ENCODE data around the gene BEGAIN. TPM values are rescaled to one million over a fixed set of nuclear protein-coding genes. Genes with fewer than 3 reads are reported as not detected.

The BEGAIN gene
- total and polyA plus RNA-seq, 12 donors: 0.39 to 59.0 (median 2.7) TPM

GRCh38 chr14:100549834-100550625 lies 37.2 kb downstream of the BEGAIN start:
- WGBS, 4 donors: 69 to 83% (median 75%) methylated on average over 7 to 29 of the region's 29 CpGs
- TF ChIP-seq POLR2A (IDR thresholded peaks at IDR 0.05) (no peak), CTCF (IDR thresholded peaks at IDR 0.05) (no peak)
- Histone ChIP-seq H3K4me3 (no peak overlapping the region), H3K27ac (peak overlapping the region in 1 of 5 donors; percentile 5), H3K4me1 (replicated peaks in 1 of 2) (peaks cover 0 to 14% of the 10 kb centered on the region in 2 donors), H3K9me3 (replicated peaks in 1 of 3) (no peaks in the 10 kb centered on the region), H3K36me3 (replicated peaks in 1 of 2) (no peaks in the 10 kb centered on the region), H3K27me3 (no peaks in the 10 kb centered on the region)
- intact Hi-C loops (cut with DNase I): loop anchor here in 1 of 2 donors (10.0 kb wide), 1 partner anchor 135 kb away; no protein-coding TSS in a partner anchor
- no peak for DNase-seq

- 86 to 92% (median 88%) methylated on average over 15 of the region's 15 CpGs for WGBS, 4 donors
- intact Hi-C loops (cut with DNase I): loop anchor here in 1 of 2 donors (10.0 kb wide), 1 partner anchor 134 kb away; no protein-coding TSS in a partner anchor
- H3K27ac ChIP-seq: no peak overlapping the region
- no peak for DNase-seq
- H3K9me3 ChIP-seq (replicated peaks in 1 of 3): no peaks in the 10 kb centered on the region
- no peaks in the 10 kb centered on the region for H3K27me3 ChIP-seq
- TF ChIP-seq CTCF (IDR thresholded peaks at IDR 0.05) (no peak), POLR2A (IDR thresholded peaks at IDR 0.05) (no peak)
- no peak overlapping the region for H3K4me3 ChIP-seq
- H3K4me1 ChIP-seq (replicated peaks in 1 of 2): peaks cover 0 to 14% of the 10 kb centered on the region in 2 donors
- no peaks in the 10 kb centered on the region for H3K36me3 ChIP-seq (replicated peaks in 1 of 2)
Measured at GRCh38 chr14:100548939-100549338, 38.3 kb downstream of the BEGAIN start.

- H3K27me3 ChIP-seq: no peaks in the 10 kb centered on the region
- H3K36me3 ChIP-seq (replicated peaks in 1 of 2): no peaks in the 10 kb centered on the region
- intact Hi-C loops (cut with DNase I): loop anchor here in 1 of 2 donors (10.0 kb wide), 1 partner anchor 133 kb away; no protein-coding TSS in a partner anchor
- H3K27ac ChIP-seq: peak overlapping the region in 2 of 5 donors; percentile 55 to 71
- H3K9me3 ChIP-seq (replicated peaks in 1 of 3): no peaks in the 10 kb centered on the region
- H3K4me1 ChIP-seq (replicated peaks in 1 of 2): peaks cover 0 to 14% of the 10 kb centered on the region in 2 donors
- no peak for DNase-seq
- 40 to 79% (median 72%) methylated on average over 3 to 5 of the region's 5 CpGs for WGBS, 4 donors
- H3K4me3 ChIP-seq: no peak overlapping the region
- no peak for TF ChIP-seq CTCF (IDR thresholded peaks at IDR 0.05)
- no peak for TF ChIP-seq POLR2A (IDR thresholded peaks at IDR 0.05)
Measured at GRCh38 chr14:100548295-100548655, 38.9 kb downstream of the BEGAIN start.

- peak; percentile 54 to 85 (median 72) for DNase-seq
- intact Hi-C loops (cut with DNase I): loop anchor here in 1 of 2 donors (10.0 kb wide), 1 partner anchor 133 kb away; no protein-coding TSS in a partner anchor
- H3K4me1 ChIP-seq (replicated peaks in 1 of 2): peaks cover 0 to 14% of the 10 kb centered on the region in 2 donors
Measured at GRCh38 chr14:100547633-100548294, 39.5 kb downstream of the BEGAIN start.

More at GRCh38 chr14:100547633-100548294, 39.5 kb downstream of the BEGAIN start:
- H3K27me3 ChIP-seq: no peaks in the 10 kb centered on the region
- TF ChIP-seq POLR2A (IDR thresholded peaks at IDR 0.05) (no peak), CTCF (IDR thresholded peaks at IDR 0.05) (no peak)
- H3K36me3 ChIP-seq (replicated peaks in 1 of 2): no peaks in the 10 kb centered on the region
- H3K4me3 ChIP-seq: no peak overlapping the region
- WGBS, 4 donors: 16 to 56% (median 42%) methylated on average over 14 to 18 of the region's 18 CpGs
- no peaks in the 10 kb centered on the region for H3K9me3 ChIP-seq (replicated peaks in 1 of 3)
- H3K27ac ChIP-seq: peak overlapping the region in 2 of 5 donors; percentile 71 to 86

All from adrenal gland (tissue), 12 donors.